GM23338 (cell line): ENCODE data around the gene CSNK1G1.

Source experiments
- CTCF ChIP-seq, 2 experiments: fragments of 200-600 bp in 1 of 2; sonication (generic) in 1 of 2; conservative IDR thresholded peaks; 2 replicates each; pipeline versions ENCODE4 v1.5.1 to v1.6.1; 2016 to 2017; ENCODE audit warnings: antibody characterized with exemption in 2 of 2, low read depth in 2 of 2, mild to moderate bottlenecking in 2 of 2, moderate library complexity in 1 of 2
- EZH2 ChIP-seq: fragments of 200-600 bp; sonication (generic); IDR thresholded peaks from one replicate; pipeline ENCODE4 v1.8.0; 2017; ENCODE audit warnings: antibody characterized with exemption, mild to moderate bottlenecking, low read depth; ENCODE audit not compliant: unreplicated experiment
- EZH2phosphoT487 ChIP-seq: fragments of 200-600 bp; sonication (generic); IDR thresholded peaks from one replicate; pipeline ENCODE4 v1.8.1; 2018; ENCODE audit warnings: antibody characterized with exemption; ENCODE audit not compliant: unreplicated experiment
- JUNB ChIP-seq: IDR thresholded peaks from one replicate; pipeline ENCODE4 v1.6.1; 2016; ENCODE audit warnings: antibody characterized with exemption; ENCODE audit not compliant: unreplicated experiment
- NANOG ChIP-seq: IDR thresholded peaks from 2 replicates; pipeline ENCODE4 v1.6.1; 2016; ENCODE audit warnings: antibody characterized with exemption, borderline replicate concordance
- POLR2AphosphoS5 ChIP-seq: IDR thresholded peaks from 2 replicates; pipeline ENCODE4 v1.6.1; 2016; ENCODE audit warnings: antibody characterized with exemption, low read depth
- REST ChIP-seq: IDR thresholded peaks from one replicate; pipeline ENCODE4 v1.6.1; 2018; ENCODE audit warnings: antibody characterized with exemption; ENCODE audit not compliant: unreplicated experiment
- STAT1 ChIP-seq: IDR thresholded peaks from one replicate; pipeline ENCODE4 v1.6.1; 2016; ENCODE audit warnings: antibody characterized with exemption; ENCODE audit not compliant: unreplicated experiment
- ZNF114 ChIP-seq: fragments of 250-450 bp; sonication (Bioruptor Pico); IDR thresholded peaks from 2 replicates; pipeline ENCODE4 v1.5.0; 2020; ENCODE audit warnings: mild to moderate bottlenecking, moderate library complexity

GRCh38 chr15:64222573-64223366, 133.2 kb downstream of the CSNK1G1 start:
- no peak for TF ChIP-seq CTCF (conservative IDR thresholded peaks at IDR 0.05; ENCODE audit: low read depth in 2 of 2)
- TF ChIP-seq EZH2 = no peak
- no peak for TF ChIP-seq EZH2phosphoT487
- TF ChIP-seq STAT1 = no peak
- TF ChIP-seq REST = no peak
- no peak for TF ChIP-seq NANOG
- TF ChIP-seq ZNF114 (CRISPR knock-in tag) = no peak
- TF ChIP-seq POLR2AphosphoS5 = no peak
- TF ChIP-seq JUNB = no peak
